Measurements from ENCODE around the gene SPEM2. TPM values are rescaled to one million over a fixed set of nuclear protein-coding genes. Genes with fewer than 3 reads are reported as not detected.

The SPEM2 gene
- polyA plus RNA-seq, 2 of the 4 experiments (the other 2 are of a cell fraction) = not detected

DNA sequence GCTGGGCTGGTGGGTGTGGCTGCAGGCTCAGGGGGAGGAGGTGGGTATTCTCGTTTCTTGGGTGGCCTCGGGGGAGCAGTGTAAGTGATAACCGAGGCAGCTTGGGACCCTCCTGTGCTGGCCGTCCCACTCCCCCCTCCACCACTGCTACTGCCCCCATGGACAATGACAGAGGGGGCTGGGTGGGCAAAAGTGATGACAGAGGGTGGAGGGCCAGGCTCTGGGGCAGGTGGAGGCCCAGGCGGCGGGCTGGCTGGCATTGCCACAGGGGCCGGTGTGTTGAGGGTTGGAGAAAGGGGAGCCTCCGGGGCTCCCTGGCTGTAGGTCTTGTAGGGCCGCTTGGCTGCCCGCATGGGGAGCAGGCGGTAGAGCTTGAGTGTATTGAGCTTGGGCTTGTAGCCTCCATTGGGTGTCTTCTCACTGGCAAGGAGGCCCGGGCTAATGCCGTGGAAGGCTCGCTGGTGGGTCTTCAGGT, 38.0 kb downstream of the SPEM2 start:
- FAIRE-seq (no peak), ATAC-seq (no peak), DNase-seq (ENCODE audit: low read depth in 1 of 2, low spot score in 1 of 2) (no peak)
- Histone ChIP-seq H3K9me3 (no peaks in the 10 kb centered on the region), H3K4me2 (no peak overlapping the region), H3K27ac (no peak overlapping the region), H3K4me1 (peaks cover 16% of the 10 kb centered on the region), H3K4me3 (no peak overlapping the region)
- 90% methylated on average over 13 of the region's 14 CpGs for WGBS (ENCODE audit: missing lambda C conversion rate)
- ChIA-PET POLR2A (no interaction called here), CTCF (interaction anchor here (1.0 to 30.1 kb wide), 7 partner anchors 11 to 121 kb away, joined by 3 to 342 read pairs (median 8); partner anchors contain the start of genes CHRNB1, FGF11, POLR2A and TMEM102)
- no peak for TF ChIP-seq HES2 (IDR thresholded peaks at IDR 0.05)
- TF ChIP-seq MAZ (IDR thresholded peaks at IDR 0.05; ENCODE audit: borderline replicate concordance, low read depth, low read length) = no peak
- TF ChIP-seq CHD2 (IDR thresholded peaks at IDR 0.05; ENCODE audit: low read length, partially characterized antibody) = no peak
- TF ChIP-seq RCOR1 (IDR thresholded peaks at IDR 0.05; ENCODE audit: low read depth, low read length) = no peak
- TF ChIP-seq, protein P1, sequence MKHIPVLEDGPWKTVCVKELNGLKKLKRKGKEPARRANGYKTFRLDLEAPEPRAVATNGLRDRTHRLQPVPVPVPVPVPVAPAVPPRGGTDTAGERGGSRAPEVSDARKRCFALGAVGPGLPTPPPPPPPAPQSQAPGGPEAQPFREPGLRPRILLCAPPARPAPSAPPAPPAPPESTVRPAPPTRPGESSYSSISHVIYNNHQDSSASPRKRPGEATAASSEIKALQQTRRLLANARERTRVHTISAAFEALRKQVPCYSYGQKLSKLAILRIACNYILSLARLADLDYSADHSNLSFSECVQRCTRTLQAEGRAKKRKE (CRISPR knock-in tag; IDR thresholded peaks at IDR 0.05; ENCODE audit: low read depth) = no peak
- TF ChIP-seq HOXB13 (CRISPR knock-in tag; IDR thresholded peaks at IDR 0.05; ENCODE audit: low read depth) = no peak
- no peak for TF ChIP-seq CEBPB (IDR thresholded peaks at IDR 0.05)
- TF ChIP-seq HOXB5 (CRISPR knock-in tag; IDR thresholded peaks at IDR 0.05) = no peak
- no peak for TF ChIP-seq REST (IDR thresholded peaks at IDR 0.05)
- no peak for TF ChIP-seq HEYL (CRISPR knock-in tag; IDR thresholded peaks at IDR 0.05)
- no peak for TF ChIP-seq EP300 (IDR thresholded peaks at IDR 0.05)
- TF ChIP-seq BCL3 (IDR thresholded peaks at IDR 0.05) = no peak

DNA sequence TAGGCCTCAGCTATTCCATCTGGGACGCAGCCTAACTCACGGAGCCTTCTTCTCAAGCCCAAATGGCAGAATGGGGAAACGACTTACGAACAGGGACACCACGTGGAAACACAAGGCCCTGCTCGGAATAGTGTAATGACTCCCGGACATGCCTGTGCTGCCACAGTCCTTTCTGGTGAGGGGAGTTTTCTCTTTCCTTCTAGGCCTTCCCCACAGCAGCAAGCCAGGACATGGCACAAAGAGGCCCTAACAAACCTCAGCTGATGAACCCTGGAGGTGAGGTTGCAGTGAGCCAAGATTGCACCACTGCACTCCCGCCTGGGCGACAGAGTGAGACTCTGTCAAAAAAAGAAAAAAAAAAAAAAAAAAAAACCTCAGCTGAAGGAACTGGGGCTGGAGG, 38.7 kb downstream of the SPEM2 start:
- ATAC-seq (no peak), FAIRE-seq (no peak), DNase-seq (ENCODE audit: low read depth in 1 of 2, low spot score in 1 of 2) (no peak)
- no peaks in the 10 kb centered on the region for H3K9me3 ChIP-seq
- peaks cover 19% of the 10 kb centered on the region for H3K4me1 ChIP-seq
- CTCF ChIA-PET = interaction anchor here (1.0 to 30.1 kb wide), 5 partner anchors 11 to 118 kb away, joined by 3 to 342 read pairs (median 17); partner anchors contain the start of genes CHRNB1, FGF11, TMEM102 and TMEM95
- H3K4me2 ChIP-seq = no peak overlapping the region
- POLR2A ChIA-PET = interaction anchor here (0.6 to 0.7 kb wide), 2 partner anchors 20 to 21 kb away, joined by 3 to 7 read pairs; partner anchors contain the start of gene POLR2A
- 97% methylated on average over 9 of the region's 9 CpGs for WGBS (ENCODE audit: missing lambda C conversion rate)
- H3K27ac ChIP-seq = no peak overlapping the region
- no peak for TF ChIP-seq HOXB13 (CRISPR knock-in tag; IDR thresholded peaks at IDR 0.05; ENCODE audit: low read depth)
- no peak for TF ChIP-seq CBX8 (IDR thresholded peaks at IDR 0.05)
- TF ChIP-seq POLR2A (IDR thresholded peaks at IDR 0.05; ENCODE audit: low read length) = no peak
- no peak for TF ChIP-seq NFE2L2 (conservative IDR thresholded peaks at IDR 0.05; ENCODE audit: low read length)
- TF ChIP-seq, protein P2, sequence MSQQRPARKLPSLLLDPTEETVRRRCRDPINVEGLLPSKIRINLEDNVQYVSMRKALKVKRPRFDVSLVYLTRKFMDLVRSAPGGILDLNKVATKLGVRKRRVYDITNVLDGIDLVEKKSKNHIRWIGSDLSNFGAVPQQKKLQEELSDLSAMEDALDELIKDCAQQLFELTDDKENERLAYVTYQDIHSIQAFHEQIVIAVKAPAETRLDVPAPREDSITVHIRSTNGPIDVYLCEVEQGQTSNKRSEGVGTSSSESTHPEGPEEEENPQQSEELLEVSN (IDR thresholded peaks at IDR 0.05; ENCODE audit: borderline replicate concordance, low read depth) = no peak
- no peak for TF ChIP-seq EHF (CRISPR knock-in tag; IDR thresholded peaks at IDR 0.05)
- TF ChIP-seq MAX (IDR thresholded peaks at IDR 0.05) = no peak
- no peak for TF ChIP-seq HOXA7 (CRISPR knock-in tag; IDR thresholded peaks at IDR 0.05)
- TF ChIP-seq USF2 (IDR thresholded peaks at IDR 0.05) = no peak
- no peak for TF ChIP-seq RCOR1 (IDR thresholded peaks at IDR 0.05; ENCODE audit: low read depth, low read length)
- no peak for TF ChIP-seq FOSL2 (IDR thresholded peaks at IDR 0.05)
- no peak for TF ChIP-seq FOSL2 (CRISPR knock-in tag; IDR thresholded peaks at IDR 0.05)
- TF ChIP-seq KDM5A (IDR thresholded peaks at IDR 0.05) = no peak
- no peak for TF ChIP-seq PHF8 (IDR thresholded peaks at IDR 0.05; ENCODE audit: borderline replicate concordance, low read depth)
- TF ChIP-seq SREBF2 (IDR thresholded peaks at IDR 0.05) = no peak
- TF ChIP-seq, protein P3, sequence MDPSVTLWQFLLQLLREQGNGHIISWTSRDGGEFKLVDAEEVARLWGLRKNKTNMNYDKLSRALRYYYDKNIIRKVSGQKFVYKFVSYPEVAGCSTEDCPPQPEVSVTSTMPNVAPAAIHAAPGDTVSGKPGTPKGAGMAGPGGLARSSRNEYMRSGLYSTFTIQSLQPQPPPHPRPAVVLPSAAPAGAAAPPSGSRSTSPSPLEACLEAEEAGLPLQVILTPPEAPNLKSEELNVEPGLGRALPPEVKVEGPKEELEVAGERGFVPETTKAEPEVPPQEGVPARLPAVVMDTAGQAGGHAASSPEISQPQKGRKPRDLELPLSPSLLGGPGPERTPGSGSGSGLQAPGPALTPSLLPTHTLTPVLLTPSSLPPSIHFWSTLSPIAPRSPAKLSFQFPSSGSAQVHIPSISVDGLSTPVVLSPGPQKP (IDR thresholded peaks at IDR 0.05; ENCODE audit: low read depth, low read length) = no peak
- no peak overlapping the region for H3K4me3 ChIP-seq
